ENCODE data around the gene ODC1. TPM values are rescaled to one million over a fixed set of nuclear protein-coding genes. Genes with fewer than 3 reads are reported as not detected.

ODC1 gene
- total RNA-seq, 2 donors from 2014 or later, result 31.9 to 59.7 TPM

- Histone ChIP-seq H3K9me3 (no peaks in the 10 kb centered on the region), H3K27ac (no peak overlapping the region), H3K27me3 (no peaks in the 10 kb centered on the region), H3K4me1 (peaks cover 6% of the 10 kb centered on the region), H3K36me3 (replicated peaks in 1 of 2; ENCODE audit: insufficient read depth in 1 of 2, low read depth in 2 of 2) (no peaks in the 10 kb centered on the region), H3K4me3 (no peak overlapping the region)
- no peak for DNase-seq
- 63 to 65% methylated on average over 4 to 5 of the region's 5 CpGs for WGBS, 2 donors
- ATAC-seq, result no peak
- TF ChIP-seq, protein P1, sequence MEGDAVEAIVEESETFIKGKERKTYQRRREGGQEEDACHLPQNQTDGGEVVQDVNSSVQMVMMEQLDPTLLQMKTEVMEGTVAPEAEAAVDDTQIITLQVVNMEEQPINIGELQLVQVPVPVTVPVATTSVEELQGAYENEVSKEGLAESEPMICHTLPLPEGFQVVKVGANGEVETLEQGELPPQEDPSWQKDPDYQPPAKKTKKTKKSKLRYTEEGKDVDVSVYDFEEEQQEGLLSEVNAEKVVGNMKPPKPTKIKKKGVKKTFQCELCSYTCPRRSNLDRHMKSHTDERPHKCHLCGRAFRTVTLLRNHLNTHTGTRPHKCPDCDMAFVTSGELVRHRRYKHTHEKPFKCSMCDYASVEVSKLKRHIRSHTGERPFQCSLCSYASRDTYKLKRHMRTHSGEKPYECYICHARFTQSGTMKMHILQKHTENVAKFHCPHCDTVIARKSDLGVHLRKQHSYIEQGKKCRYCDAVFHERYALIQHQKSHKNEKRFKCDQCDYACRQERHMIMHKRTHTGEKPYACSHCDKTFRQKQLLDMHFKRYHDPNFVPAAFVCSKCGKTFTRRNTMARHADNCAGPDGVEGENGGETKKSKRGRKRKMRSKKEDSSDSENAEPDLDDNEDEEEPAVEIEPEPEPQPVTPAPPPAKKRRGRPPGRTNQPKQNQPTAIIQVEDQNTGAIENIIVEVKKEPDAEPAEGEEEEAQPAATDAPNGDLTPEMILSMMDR (IDR thresholded peaks at IDR 0.05), result no peak
- no peak for TF ChIP-seq POLR2A (IDR thresholded peaks at IDR 0.05)
- intact Hi-C loops (cut with DNase I), result no loop called here
Measured at GRCh38 chr2:10473121-10473756, 25.1 kb upstream of the ODC1 start.

- H3K9me3 ChIP-seq, result no peaks in the 10 kb centered on the region
- ATAC-seq, result no peak
- H3K4me3 ChIP-seq, result no peak overlapping the region
- H3K4me1 ChIP-seq, result peaks cover 5% of the 10 kb centered on the region
- intact Hi-C loops (cut with DNase I), result no loop called here
- no peaks in the 10 kb centered on the region for H3K36me3 ChIP-seq (replicated peaks in 1 of 2; ENCODE audit: insufficient read depth in 1 of 2, low read depth in 2 of 2)
- no peak for TF ChIP-seq POLR2A (IDR thresholded peaks at IDR 0.05)
- TF ChIP-seq, protein P1 (IDR thresholded peaks at IDR 0.05), result no peak
- no peak overlapping the region for H3K27ac ChIP-seq
- H3K27me3 ChIP-seq, result no peaks in the 10 kb centered on the region
- DNase-seq, result no peak
- WGBS, 2 donors, result 84 to 85% methylated on average over 2 of the region's 2 CpGs
Measured at GRCh38 chr2:10471955-10472354, 23.8 kb upstream of the ODC1 start.

DNA sequence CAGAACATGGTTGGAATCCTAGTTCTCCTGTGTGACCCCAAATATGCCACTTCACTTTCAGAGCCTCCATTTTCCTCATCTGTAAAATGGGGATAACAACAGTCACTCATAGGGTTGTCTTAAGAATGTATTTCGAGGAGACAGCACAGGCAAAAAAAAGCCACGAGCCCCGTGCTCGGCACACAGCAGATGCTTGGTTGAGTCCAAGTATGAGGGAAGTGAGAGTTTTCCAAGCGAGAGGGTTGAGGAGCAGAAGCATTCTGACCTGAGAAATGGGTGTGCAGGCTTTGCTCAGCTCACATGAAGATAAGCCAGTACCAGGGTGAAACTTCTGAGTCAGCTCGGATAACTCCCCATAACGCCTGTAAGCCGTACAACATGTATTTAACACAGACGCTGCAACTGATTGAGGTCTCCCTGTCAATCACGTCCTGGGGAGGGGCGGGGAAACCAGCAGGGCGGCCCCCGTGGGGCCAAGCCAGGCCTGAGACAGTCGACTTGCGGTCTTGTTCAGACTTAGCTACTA, 23.0 kb upstream of the ODC1 start:
- intact Hi-C loops (cut with DNase I), result no loop called here
- Histone ChIP-seq H3K4me3 (no peak overlapping the region), H3K4me1 (no peaks in the 10 kb centered on the region), H3K36me3 (replicated peaks in 1 of 2; ENCODE audit: insufficient read depth in 1 of 2, low read depth in 2 of 2) (no peaks in the 10 kb centered on the region), H3K27ac (no peak overlapping the region), H3K27me3 (no peaks in the 10 kb centered on the region), H3K9me3 (no peaks in the 10 kb centered on the region)
- ATAC-seq (no peak), DNase-seq (no peak)
- WGBS, 2 donors, result 79 to 82% methylated on average over 14 to 15 of the region's 15 CpGs
- no peak for TF ChIP-seq POLR2A (IDR thresholded peaks at IDR 0.05)
- TF ChIP-seq, protein P1 (IDR thresholded peaks at IDR 0.05), result no peak

- Histone ChIP-seq H3K27ac (no peak overlapping the region), H3K27me3 (no peaks in the 10 kb centered on the region), H3K9me3 (no peaks in the 10 kb centered on the region), H3K36me3 (replicated peaks in 1 of 2; ENCODE audit: insufficient read depth in 1 of 2, low read depth in 2 of 2) (no peaks in the 10 kb centered on the region), H3K4me1 (no peaks in the 10 kb centered on the region), H3K4me3 (no peak overlapping the region)
- no peak for TF ChIP-seq POLR2A (IDR thresholded peaks at IDR 0.05)
- TF ChIP-seq, protein P1 (IDR thresholded peaks at IDR 0.05), result no peak
- no peak for DNase-seq
- 81 to 84% methylated on average over 9 to 12 of the region's 12 CpGs for WGBS, 2 donors
- ATAC-seq, result no peak
- intact Hi-C loops (cut with DNase I), result no loop called here
Measured at GRCh38 chr2:10469955-10470608, 22.0 kb upstream of the ODC1 start.
